C4-2B (cell line): ENCODE results near the gene PC.

ENCODE experiments used
- H3K27ac ChIP-seq: fragments of 450-650 bp; 2 replicates; pipeline ENCODE4 v1.5.1; 2017
- ZFX ChIP-seq: fragments of 450-650 bp; IDR thresholded peaks from 2 replicates; pipeline ENCODE4 v1.6.1; 2017
- TF ChIP-seq, protein P1 (sequence below): fragments of 450-650 bp; conservative IDR thresholded peaks from 2 replicates; pipeline ENCODE4 v1.5.1; 2017; ENCODE audit warnings: mild to moderate bottlenecking

PC gene

GRCh38 chr11:66938582-66939135 is 19.5 kb downstream of the PC start:
- no peak overlapping the region for H3K27ac ChIP-seq
- TF ChIP-seq ZFX: no peak
- TF ChIP-seq, protein P1, sequence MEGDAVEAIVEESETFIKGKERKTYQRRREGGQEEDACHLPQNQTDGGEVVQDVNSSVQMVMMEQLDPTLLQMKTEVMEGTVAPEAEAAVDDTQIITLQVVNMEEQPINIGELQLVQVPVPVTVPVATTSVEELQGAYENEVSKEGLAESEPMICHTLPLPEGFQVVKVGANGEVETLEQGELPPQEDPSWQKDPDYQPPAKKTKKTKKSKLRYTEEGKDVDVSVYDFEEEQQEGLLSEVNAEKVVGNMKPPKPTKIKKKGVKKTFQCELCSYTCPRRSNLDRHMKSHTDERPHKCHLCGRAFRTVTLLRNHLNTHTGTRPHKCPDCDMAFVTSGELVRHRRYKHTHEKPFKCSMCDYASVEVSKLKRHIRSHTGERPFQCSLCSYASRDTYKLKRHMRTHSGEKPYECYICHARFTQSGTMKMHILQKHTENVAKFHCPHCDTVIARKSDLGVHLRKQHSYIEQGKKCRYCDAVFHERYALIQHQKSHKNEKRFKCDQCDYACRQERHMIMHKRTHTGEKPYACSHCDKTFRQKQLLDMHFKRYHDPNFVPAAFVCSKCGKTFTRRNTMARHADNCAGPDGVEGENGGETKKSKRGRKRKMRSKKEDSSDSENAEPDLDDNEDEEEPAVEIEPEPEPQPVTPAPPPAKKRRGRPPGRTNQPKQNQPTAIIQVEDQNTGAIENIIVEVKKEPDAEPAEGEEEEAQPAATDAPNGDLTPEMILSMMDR: no peak

GRCh38 chr11:66937193-66937733 is 20.9 kb downstream of the PC start:
- no peak overlapping the region for H3K27ac ChIP-seq
- TF ChIP-seq ZFX: no peak
- TF ChIP-seq, protein P1: no peak

GRCh38 chr11:66936311-66936711 is 21.9 kb downstream of the PC start:
- H3K27ac ChIP-seq: no peak overlapping the region
- TF ChIP-seq ZFX: no peak

DNA sequence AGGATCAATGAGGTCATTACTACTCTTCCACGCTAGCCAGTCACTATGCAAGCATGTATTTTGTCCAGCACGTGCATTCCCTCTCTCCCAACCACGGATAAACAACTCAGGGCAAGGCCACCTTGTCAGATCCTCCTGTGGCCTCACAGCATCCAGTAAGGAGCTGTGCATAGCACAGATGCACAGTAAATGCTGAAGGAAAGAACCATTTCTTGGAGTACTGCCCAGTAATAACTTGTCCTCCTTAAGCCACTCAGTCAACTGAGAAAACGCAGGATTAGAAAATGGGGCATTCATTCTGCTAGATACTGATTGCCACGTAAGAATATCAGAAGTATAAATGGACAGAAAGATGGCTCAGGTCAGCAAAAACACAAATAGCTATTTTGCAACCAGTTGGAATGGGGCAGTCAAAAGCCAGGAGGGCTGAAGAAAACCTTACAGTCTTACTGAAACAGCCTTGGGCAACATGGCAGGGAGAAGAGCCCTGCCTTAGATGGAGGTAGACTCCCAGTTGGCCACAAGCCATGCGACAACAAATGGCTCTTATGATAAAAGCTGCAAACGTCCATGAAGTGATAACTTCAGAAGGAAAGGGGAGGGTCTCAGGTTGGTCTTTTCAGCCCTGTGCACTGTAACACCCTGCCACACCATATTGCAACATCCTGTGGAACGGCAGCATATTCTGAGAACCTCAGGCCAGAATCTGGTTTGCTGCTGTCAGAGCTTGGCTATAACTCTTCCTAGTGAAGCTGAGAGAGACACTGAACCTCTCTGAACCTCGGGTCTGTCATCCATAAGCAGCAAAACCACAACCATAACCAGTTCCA is 23.0 kb downstream of the PC start:
- TF ChIP-seq, protein P1: no peak
- TF ChIP-seq ZFX: no peak
- 0 out of 2 replicates have a peak overlapping the region, but pooled peaks have one; percentile 2 for H3K27ac ChIP-seq

DNA sequence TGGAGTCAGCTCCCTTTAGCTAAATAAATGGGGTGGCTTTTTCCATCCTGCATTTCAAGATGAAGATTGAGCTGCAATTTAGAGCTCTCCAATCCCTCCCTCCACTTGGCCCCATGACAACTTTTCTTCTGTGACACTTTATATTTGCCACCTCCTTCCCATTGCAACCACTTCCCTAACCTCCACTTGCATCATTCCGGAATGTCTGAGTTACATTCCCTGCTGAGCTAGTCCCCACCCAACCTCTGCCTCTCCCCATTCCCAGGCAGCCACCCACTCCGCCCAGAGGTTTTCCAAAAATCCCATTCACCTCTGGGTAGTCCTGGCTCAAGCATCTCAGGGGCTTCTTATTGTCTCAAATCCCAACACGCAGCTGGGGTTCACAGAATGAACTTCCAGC is 24.7 kb downstream of the PC start:
- TF ChIP-seq ZFX: no peak

DNA sequence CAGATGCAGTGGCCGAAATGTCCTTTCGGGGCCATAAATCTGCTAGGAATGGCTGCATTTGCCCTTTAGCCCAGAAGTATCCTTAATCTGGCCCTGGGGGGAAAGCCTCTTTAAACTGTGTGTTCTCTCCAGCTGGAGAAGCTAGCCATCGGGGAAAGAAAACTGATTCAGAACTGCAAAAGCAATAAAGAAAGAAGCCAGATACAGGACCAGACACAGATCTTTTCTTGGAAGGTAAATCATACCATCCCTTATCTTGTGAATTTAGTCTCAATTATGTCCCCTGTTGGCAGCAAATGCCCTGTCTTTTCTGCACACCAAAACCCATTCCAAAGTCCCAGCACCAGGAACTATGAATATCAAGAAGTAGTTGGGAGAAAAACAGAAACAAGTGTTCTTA is 25.6 kb downstream of the PC start:
- TF ChIP-seq, protein P1: no peak
- no peak for TF ChIP-seq ZFX
- H3K27ac ChIP-seq: peak overlapping the region; percentile 86

More for the DNA sequence above, 24.7 kb downstream of the PC start:
- H3K27ac ChIP-seq: no peak overlapping the region

GRCh38 chr11:66929753-66930152 is 28.4 kb downstream of the PC start:
- H3K27ac ChIP-seq: no peak overlapping the region; the same call in 1 of the 2 replicates
- TF ChIP-seq, protein P1: no peak
- no peak for TF ChIP-seq ZFX

GRCh38 chr11:66924272-66924671 is 33.9 kb downstream of the PC start:
- no peak overlapping the region for H3K27ac ChIP-seq
- TF ChIP-seq, protein P1: no peak
- TF ChIP-seq ZFX: no peak
